Astrocyte of the cerebellum (primary cell): ENCODE measurements around the gene CHKA.

Source experiments
- DNase-seq: peaks from one replicate; pipeline ENCODE4 v3.0.0-alpha.2; 2011; ENCODE audit warnings: low read depth
- H3K4me3 ChIP-seq: 2 replicates; pipeline ENCODE4 v1.5.1; 2011; ENCODE audit warnings: mild to moderate bottlenecking, low read depth, low read length, moderate library complexity
- in situ Hi-C: cut with HindIII; loops from 2 replicates; pipeline ENCODE4 v1.10.0; 2017; ENCODE audit warnings: low sequenced_read_pairs
- TF ChIP-seq, protein P1 (sequence below): IDR thresholded peaks from 2 replicates; pipeline ENCODE4 v1.5.1; 2012; ENCODE audit warnings: low read length, low read depth, moderate library complexity, mild to moderate bottlenecking; ENCODE audit errors: missing control alignments

CHKA gene

DNA sequence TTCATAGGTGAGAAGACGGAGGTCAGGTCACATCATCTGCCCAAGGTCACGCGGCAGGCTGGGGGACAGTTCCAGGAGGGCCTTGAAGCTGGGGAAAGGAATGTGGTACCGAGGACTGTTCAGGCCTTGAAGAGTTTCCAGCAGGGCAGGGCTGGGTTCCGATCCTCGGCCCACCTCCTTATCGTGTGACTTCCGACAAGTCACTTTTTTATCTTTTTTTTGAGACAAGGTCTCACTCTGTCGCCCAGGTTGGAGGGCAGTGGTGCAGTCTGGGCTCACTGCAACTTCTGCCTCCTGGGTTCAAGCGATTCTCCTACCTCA is 90.1 kb downstream of the CHKA start:
- no peak for DNase-seq
- TF ChIP-seq, protein P1, sequence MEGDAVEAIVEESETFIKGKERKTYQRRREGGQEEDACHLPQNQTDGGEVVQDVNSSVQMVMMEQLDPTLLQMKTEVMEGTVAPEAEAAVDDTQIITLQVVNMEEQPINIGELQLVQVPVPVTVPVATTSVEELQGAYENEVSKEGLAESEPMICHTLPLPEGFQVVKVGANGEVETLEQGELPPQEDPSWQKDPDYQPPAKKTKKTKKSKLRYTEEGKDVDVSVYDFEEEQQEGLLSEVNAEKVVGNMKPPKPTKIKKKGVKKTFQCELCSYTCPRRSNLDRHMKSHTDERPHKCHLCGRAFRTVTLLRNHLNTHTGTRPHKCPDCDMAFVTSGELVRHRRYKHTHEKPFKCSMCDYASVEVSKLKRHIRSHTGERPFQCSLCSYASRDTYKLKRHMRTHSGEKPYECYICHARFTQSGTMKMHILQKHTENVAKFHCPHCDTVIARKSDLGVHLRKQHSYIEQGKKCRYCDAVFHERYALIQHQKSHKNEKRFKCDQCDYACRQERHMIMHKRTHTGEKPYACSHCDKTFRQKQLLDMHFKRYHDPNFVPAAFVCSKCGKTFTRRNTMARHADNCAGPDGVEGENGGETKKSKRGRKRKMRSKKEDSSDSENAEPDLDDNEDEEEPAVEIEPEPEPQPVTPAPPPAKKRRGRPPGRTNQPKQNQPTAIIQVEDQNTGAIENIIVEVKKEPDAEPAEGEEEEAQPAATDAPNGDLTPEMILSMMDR: no peak
- in situ Hi-C loops: no loop called here
- H3K4me3 ChIP-seq: peak overlapping the region; percentile 87

DNA sequence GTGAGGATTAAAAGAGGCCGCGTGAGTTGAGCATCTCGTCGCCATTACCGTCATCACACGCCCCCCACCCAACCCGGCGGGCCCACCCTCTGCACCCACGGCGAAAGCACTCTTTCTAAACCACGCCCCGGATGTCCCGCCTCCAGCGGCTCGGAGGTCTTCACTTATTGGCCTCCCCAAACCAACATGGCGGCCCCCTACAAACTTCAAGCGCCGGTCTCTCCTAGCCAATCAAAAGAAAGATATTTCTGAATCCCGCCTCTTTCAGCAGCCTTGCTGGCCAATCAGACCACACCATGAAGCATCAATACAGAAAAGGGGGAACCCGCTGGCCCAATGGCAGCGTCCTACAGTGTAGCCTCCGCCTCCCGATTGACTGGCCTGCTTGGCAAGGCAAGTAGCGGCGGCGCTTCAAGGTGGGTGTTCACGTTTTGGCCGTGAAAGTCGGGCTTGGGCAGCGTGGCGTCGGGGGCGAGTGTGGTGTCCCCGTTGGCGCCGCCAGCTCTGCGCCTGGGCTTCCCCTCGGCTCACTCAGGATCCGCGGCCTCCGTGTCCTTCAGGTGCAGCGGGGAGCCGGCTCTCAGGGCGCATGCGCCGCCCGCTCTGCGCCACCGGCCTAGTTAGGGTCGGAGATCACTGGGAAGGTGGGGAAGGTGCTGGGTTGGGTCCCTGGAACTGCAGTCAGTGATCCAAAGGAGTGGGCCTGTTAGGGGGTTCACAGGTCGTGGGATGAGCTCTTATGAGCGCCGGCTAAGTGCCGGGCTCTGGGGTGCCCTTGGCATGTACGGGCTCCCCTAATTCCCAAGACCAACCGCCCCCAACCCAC is 90.7 kb downstream of the CHKA start, which contains the start of gene NDUFS8:
Gene NDUFS8 (plus strand): TSS at position 364 of the 826 bp plus-strand sequence. CDS start 1,471 bp downstream, outside the sequence.
- peak; percentile 98 for DNase-seq
- in situ Hi-C loops: no loop called here
- TF ChIP-seq, protein P1: no peak
- peak within 1 kb of the TSS; percentile 87 for H3K4me3 ChIP-seq

DNA sequence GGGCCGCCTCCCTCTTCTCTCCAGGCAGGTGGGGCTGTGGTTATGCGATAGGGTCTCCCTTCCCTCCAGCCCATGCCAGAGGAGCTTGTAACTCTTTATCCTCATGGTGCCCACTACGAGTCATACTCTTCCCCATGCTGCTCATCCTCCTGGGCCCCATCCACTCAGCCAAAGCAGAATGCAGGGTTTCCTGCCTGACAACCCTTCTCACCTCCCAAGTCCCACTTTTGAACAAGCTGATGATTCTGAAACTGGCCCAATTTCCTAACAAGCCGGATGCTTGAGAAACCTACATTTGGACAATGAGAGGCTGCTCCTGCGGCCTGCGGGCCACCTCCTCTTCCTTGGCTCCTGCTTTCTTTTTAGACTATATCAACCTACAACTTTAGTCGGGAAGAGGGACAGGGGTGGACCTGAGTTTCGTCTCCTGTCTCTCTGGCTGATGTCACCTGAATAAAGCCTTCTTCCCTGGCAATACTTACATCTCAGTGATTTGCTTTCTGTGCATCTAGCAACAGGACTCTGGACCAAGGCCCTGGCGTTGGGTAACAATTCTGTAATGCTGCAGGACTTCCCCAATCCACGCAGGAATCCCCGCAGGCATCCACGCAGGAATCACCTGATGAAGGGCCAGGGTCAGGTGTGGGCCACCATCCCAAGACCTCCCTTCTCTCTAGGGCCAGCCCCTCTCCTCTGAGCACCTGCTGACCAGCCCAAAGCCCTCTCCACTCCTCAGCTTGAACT is 92.2 kb downstream of the CHKA start:
- no peak for DNase-seq
- TF ChIP-seq, protein P1: no peak
- in situ Hi-C loops: no loop called here
- H3K4me3 ChIP-seq: no peak overlapping the region

DNA sequence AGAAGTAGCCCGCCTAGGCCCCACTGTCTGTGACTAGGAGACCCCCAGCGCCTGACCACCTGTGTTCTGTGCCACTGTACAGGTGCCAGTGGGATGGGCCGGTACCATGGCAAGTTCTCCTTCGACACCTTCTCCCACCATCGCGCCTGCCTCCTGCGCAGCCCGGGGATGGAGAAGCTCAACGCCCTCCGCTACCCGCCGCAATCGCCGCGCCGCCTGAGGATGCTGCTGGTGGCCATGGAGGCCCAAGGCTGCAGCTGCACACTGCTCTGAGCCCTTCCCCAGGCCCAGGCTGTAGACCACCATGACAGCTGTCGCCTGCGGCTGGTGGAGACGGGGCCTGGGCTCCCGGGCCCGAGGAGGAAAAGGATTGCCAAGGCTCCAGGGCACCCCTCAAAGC is 93.5 kb downstream of the CHKA start:
- in situ Hi-C loops: no loop called here
- no peak for DNase-seq
- H3K4me3 ChIP-seq: no peak overlapping the region
- TF ChIP-seq, protein P1: no peak

DNA sequence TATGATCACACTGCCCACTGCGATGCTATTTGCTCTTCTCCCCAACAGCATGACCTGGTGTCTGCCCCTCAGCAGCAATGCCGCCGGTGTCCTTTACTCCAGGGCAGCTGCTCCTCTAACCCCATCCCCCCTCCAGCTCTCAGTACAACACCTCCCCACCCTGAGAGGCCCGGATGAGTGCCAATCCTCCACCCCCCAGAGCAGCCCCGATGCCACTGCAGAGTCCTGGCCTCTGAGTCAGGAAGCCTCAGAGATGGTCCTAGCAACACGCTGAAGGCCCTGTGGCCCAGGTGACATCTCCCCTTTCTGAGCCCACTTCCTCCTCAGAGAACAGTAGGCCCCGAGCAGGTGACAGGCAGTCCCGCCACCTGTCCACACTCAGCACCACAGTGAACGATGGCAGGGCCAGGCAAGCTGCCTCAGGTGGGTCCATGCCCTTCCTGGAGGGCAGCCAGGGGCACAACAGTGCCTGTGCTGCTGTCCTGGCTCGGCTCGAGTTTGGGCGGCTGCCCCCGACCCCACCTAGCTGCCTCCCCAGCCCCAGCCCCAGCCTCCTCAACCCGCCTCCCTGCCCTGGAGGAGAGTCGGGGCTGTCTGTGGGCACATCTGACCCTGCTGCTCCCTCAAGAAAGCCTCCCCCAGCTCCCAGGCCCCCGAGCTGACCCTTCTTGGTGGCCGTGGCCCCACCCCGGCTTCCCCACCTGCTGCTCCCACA is 94.6 kb downstream of the CHKA start:
- DNase-seq: no peak
- no peak overlapping the region for H3K4me3 ChIP-seq
- TF ChIP-seq, protein P1: no peak
- in situ Hi-C loops: no loop called here

DNA sequence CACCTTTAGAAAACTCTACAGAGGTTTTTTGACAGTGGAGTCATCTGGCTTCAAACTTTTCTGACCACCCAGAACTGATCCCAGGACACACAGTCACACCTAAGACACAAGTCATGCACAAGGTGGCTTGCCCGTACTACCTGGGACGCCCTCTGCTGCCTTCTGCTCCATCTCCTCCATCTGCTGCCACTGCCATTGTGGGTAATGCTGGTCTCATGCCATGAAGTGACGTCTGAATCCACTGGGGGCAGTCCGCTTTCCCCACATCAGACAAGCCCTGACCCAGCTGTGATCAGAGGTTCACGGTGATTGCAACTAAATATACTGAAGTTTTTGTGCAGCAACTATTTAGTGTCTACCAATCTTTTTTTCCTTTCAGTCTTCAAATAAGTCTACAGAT is 96.1 kb downstream of the CHKA start:
- in situ Hi-C loops: no loop called here
- no peak overlapping the region for H3K4me3 ChIP-seq
- DNase-seq: no peak
- TF ChIP-seq, protein P1: no peak
